Heart left ventricle (tissue), 16 donors: ENCODE measurements around the gene RPS24. TPM values are rescaled to one million over a fixed set of nuclear protein-coding genes. Genes with fewer than 3 reads are reported as not detected.
"Not testable (repeated sequence)": the region's sequence is repeated elsewhere in the genome, so short reads cannot be mapped to it uniquely, and the experiment has no call there.

Experiments used
- ATAC-seq, 4 donors: fragments of 200-7000 bp; cut with Tn5 transposase; one replicate each; pipeline ENCODE4 v1.9.1; 2020 to 2022; ENCODE audit warnings: moderate library complexity in 4 of 4, mild to moderate bottlenecking in 3 of 4, moderate number of reproducible peaks in 1 of 4
- DNase-seq, 5 donors: peaks; one replicate each; pipeline ENCODE4 v3.0.0-alpha.2; 2020
- H3K27ac ChIP-seq, 12 donors: fragments of 200-600 bp; sonication (generic) in 4 of 12; one replicate each; pipeline versions ENCODE4 v1.5.0 to v1.8.0; 2016 to 2022; ENCODE audit warnings: mild to moderate bottlenecking in 2 of 12
- H3K27me3 ChIP-seq, 9 donors: fragments of 200-600 bp; sonication (generic) in 2 of 9; one replicate each; pipeline versions ENCODE4 v1.5.1 to v1.8.0; 2016 to 2022; ENCODE audit warnings: mild to moderate bottlenecking in 3 of 9
- H3K36me3 ChIP-seq, 9 donors: fragments of 200-600 bp; sonication (generic) in 2 of 9; one replicate each; pipeline versions ENCODE4 v1.5.0 to v1.8.0; 2018 to 2022; ENCODE audit warnings: mild to moderate bottlenecking in 2 of 9
- H3K4me1 ChIP-seq, 12 donors: fragments of 200-600 bp; sonication (generic) in 4 of 12; one replicate each; pipeline versions ENCODE4 v1.5.0 to v1.8.0; 2016 to 2022; ENCODE audit warnings: mild to moderate bottlenecking in 3 of 12
- H3K4me3 ChIP-seq, 12 donors: fragments of 200-600 bp; sonication (generic) in 4 of 12; one replicate each; pipeline versions ENCODE4 v1.5.0 to v1.8.0; 2017 to 2022; ENCODE audit warnings: mild to moderate bottlenecking in 9 of 12, moderate library complexity in 4 of 12
- H3K9me3 ChIP-seq, 12 donors: fragments of 200-600 bp; sonication (generic) in 4 of 12; one replicate each; pipeline versions ENCODE4 v1.5.0 to v1.8.0; 2016 to 2022; ENCODE audit warnings: mild to moderate bottlenecking in 1 of 12
- POLR2A ChIP-seq, 2 donors: fragments of 450-650 bp; IDR thresholded peaks; one replicate each; pipeline ENCODE4 v1.6.1; 2017; ENCODE audit warnings: antibody characterized with exemption in 2 of 2, mild to moderate bottlenecking in 2 of 2, moderate library complexity in 2 of 2
- WGBS, 4 donors: extraction: QIAGEN DNeasy Blood & Tissue Kit in 2 of 4; methylation state at CpG; one replicate each; pipeline versions ENCODE4 v1.1.5 to v1.1.7; 2013 to 2018; 5-methylcytosine and 5-hydroxymethylcytosine counted together
- intact Hi-C, 10 donors: fragments of 100-400 bp; cut with DNase I; formaldehyde crosslinking; loops; one replicate each; pipeline versions ENCODE4 v1.11.1 to v1.14.2; 2022
- polyA plus RNA-seq, 2 donors: library from polyadenylated mRNA; stranded (reverse); fragments of 200-250 nt; gene quantifications; one replicate each; pipeline ENCODE4 v1.2.3, GENCODE V29; 2013
- total RNA-seq, 9 donors: library from RNA; depleted of rRNA in 2 of 9; stranded (reverse); fragments of >200 nt in 2 of 9; fragmentation: NEBNext Ultra II Directional in 3 of 9; extraction: Animal tissue kit (Norgen Biotek cat#: 25700) in 3 of 9; gene quantifications; one replicate each; pipeline versions ENCODE4 v1.1.0 to v1.2.4, GENCODE V29; 2016 to 2023
- TF ChIP-seq, protein P1 (sequence below), 12 donors: fragments of 200-600 bp; sonication (generic) in 4 of 12; IDR thresholded peaks; one replicate each; pipeline versions ENCODE4 v1.5.0 to v1.8.0; 2018 to 2022; ENCODE audit warnings: antibody characterized with exemption in 12 of 12, mild to moderate bottlenecking in 5 of 12
- donor health status: ischemic (EF 13 %, LVEDD 7.1; RV severe dilation, severe dysfunction).
- donor health status: healthy with polysubstance abuse.
- donor health status: DM: no; HTN: yes; CAD: no.
- donor health status: DM: no; HTN: no; CAD: no.
- donor health status: ischemic (EF 25% LVEDD 6.9; RV normal size, moderate dysfunction).
- donor health status: ischemic (EF 25% LVEDD 5.7; RV mildly dilated, moderate dysfunction).
- donor health status: healthy.
- donor health status: DM: yes; HTN: yes; CAD: no.
- donor health status: ischemic (EF 35%, LVEDD 5.7; RV mildly dilated, moderate dysfunction).
- donor health status: nonischemic (EF 11% LVEDD 7.7; RV severe dilation, severe dysfunction).
- donor health status: DM: yes; HTN: yes; CAD: no.
- donor health status: PGD.
- donor health status: ischemic (EF 29% LVEDD 5.4; RV normal size, mild dysfunction).
- donor health status: nonischemic (EF 23%, LVEDD 6.1; RV moderate dilation, normal function).

The RPS24 gene
- total and polyA plus RNA-seq, 11 donors: 683 to 3,748 (median 919) TPM

DNA sequence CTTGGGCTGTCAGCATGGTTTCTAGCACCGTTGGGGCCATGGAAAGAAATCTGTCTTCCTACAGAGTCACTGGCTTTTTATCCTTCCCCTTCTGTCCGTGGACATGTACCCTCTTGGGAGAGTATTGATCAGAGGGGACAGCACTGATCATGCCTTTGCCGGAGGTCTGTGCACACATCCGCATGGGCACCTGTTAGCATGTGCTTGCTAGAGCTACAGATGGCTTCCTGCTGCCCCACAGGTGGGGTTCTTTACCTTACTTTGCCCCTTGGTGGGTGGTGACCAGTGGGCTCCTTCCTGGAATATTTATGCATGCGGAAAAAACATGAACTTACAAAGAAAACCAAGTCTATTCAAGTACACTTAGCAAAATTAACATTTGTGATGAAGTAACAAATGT is 24.9 kb downstream of the RPS24 start:
- ATAC-seq: no peak
- intact Hi-C loops: no loop called here
- Histone ChIP-seq H3K4me1 (peaks cover 0 to 3% (median 0%) of the 10 kb centered on the region in 12 donors), H3K36me3 (no peaks in the 10 kb centered on the region), H3K27me3 (no peaks in the 10 kb centered on the region), H3K9me3 (no peaks in the 10 kb centered on the region), H3K27ac (no peak overlapping the region), H3K4me3 (no peak overlapping the region)
- 67 to 81% (median 76%) methylated on average over 5 of the region's 5 CpGs for WGBS, 4 donors
- no peak for DNase-seq
- no peak for TF ChIP-seq POLR2A (IDR thresholded peaks at IDR 0.05)
- TF ChIP-seq, protein P1, sequence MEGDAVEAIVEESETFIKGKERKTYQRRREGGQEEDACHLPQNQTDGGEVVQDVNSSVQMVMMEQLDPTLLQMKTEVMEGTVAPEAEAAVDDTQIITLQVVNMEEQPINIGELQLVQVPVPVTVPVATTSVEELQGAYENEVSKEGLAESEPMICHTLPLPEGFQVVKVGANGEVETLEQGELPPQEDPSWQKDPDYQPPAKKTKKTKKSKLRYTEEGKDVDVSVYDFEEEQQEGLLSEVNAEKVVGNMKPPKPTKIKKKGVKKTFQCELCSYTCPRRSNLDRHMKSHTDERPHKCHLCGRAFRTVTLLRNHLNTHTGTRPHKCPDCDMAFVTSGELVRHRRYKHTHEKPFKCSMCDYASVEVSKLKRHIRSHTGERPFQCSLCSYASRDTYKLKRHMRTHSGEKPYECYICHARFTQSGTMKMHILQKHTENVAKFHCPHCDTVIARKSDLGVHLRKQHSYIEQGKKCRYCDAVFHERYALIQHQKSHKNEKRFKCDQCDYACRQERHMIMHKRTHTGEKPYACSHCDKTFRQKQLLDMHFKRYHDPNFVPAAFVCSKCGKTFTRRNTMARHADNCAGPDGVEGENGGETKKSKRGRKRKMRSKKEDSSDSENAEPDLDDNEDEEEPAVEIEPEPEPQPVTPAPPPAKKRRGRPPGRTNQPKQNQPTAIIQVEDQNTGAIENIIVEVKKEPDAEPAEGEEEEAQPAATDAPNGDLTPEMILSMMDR (IDR thresholded peaks at IDR 0.05): no peak

DNA sequence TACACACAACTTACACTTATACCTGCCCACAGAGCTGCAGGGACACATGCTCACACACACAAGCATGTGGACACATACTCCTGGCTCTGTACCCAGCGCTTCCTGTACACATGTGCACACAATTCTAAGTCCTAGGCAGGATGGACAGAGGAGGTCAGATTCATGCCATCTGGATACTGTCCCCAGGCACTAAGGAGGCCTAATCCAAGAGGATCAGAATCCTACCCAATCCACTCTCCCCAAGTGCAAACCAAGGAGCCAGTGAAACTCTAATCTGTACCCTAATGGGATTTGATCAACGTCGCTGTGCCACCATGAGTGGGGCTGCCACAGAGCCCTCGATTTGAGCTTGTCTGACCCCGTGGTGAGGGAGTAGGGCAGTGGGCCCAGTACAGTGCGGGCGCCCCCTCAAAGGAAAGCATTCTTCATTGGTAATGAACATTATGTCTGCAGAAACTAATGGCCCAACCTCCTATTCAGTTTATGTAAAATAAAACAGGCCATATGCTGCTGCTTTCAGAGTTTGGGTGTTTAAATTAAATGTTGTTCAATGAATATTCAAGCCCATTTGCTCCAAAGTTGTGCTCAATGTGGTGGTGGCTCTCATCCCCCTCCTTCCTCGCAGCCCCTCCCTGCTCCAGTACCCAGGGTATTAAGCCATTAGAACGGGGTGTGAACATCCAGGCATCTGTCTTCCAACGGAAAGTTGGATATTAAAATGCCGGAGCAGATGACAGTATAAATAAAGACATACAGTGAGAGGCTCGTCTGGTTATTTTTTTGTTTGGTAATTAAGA is 26.4 kb downstream of the RPS24 start:
- H3K27ac ChIP-seq: no peak overlapping the region
- no peaks in the 10 kb centered on the region for H3K27me3 ChIP-seq
- intact Hi-C loops: loop anchor here in 1 of 10 donors (10.0 kb wide), 1 partner anchor 215 kb away; no protein-coding TSS in a partner anchor
- 86 to 90% (median 88%) methylated on average over 12 of the region's 12 CpGs for WGBS, 4 donors
- no peaks in the 10 kb centered on the region for H3K36me3 ChIP-seq
- DNase-seq (no peak), ATAC-seq (no peak)
- TF ChIP-seq POLR2A (IDR thresholded peaks at IDR 0.05): no peak
- TF ChIP-seq, protein P1 (IDR thresholded peaks at IDR 0.05): no peak
- H3K4me3 ChIP-seq: no peak overlapping the region
- H3K9me3 ChIP-seq: no peaks in the 10 kb centered on the region
- no peaks in the 10 kb centered on the region for H3K4me1 ChIP-seq

DNA sequence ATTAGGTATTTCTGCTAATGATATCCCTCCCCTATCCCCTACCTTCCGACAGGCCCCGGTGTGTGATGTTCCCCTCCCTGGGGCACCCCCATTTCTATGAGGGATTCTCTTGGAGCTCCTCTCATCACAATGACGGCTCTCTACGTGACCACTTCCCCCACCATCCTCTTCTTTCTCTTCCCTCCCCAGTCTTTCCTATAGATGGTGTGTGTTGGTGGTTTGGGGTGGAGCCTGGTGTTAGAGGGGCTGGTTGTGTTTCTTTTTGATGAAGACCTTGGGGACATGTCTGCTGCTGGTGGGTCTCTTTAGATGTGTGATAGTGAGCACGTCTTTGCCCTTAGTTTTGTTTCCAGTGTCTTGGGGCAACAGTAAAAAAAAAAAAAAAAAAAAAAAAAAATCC is 28.6 kb downstream of the RPS24 start:
- no peaks in the 10 kb centered on the region for H3K4me1 ChIP-seq
- no peaks in the 10 kb centered on the region for H3K36me3 ChIP-seq
- intact Hi-C loops: loop anchor here in 1 of 10 donors (10.0 kb wide), 1 partner anchor 213 kb away; no protein-coding TSS in a partner anchor
- WGBS, 4 donors: 67 to 92% (median 82%) methylated on average over 5 of the region's 5 CpGs
- no peak for ATAC-seq
- no peak overlapping the region for H3K27ac ChIP-seq
- DNase-seq: no peak
- no peaks in the 10 kb centered on the region for H3K27me3 ChIP-seq
- H3K4me3 ChIP-seq: no peak overlapping the region
- no peaks in the 10 kb centered on the region for H3K9me3 ChIP-seq
- TF ChIP-seq, protein P1 (IDR thresholded peaks at IDR 0.05): no peak
- no peak for TF ChIP-seq POLR2A (IDR thresholded peaks at IDR 0.05)

DNA sequence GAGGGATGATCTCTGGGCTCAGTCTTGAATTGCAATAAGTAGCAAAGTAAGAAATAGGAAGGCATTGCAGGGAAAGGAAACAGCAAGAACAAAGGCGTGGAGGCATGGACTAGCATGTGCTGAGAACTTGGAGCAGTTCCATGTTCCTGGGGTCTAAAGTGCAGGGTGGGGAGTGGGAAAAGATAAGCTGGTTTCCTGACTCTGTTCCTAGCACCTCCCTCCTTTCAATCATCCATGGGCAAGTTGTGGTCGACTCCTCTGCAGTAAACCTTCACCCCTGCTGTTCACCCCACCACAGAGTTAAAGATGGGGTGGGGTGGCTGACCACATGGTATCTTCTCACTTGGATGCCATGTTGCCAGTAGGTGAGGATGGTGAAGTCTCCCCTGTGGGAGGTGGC is 29.6 kb downstream of the RPS24 start:
- no peak for DNase-seq
- Histone ChIP-seq H3K36me3 (no peaks in the 10 kb centered on the region), H3K27me3 (no peaks in the 10 kb centered on the region), H3K9me3 (no peaks in the 10 kb centered on the region), H3K27ac (no peak overlapping the region), H3K4me3 (no peak overlapping the region), H3K4me1 (no peaks in the 10 kb centered on the region)
- 63 to 78% (median 71%) methylated on average over 2 of the region's 2 CpGs for WGBS, 4 donors
- no peak for TF ChIP-seq POLR2A (IDR thresholded peaks at IDR 0.05)
- TF ChIP-seq, protein P1 (IDR thresholded peaks at IDR 0.05): no peak
- intact Hi-C loops: loop anchor here in 1 of 10 donors (10.0 kb wide), 1 partner anchor 212 kb away; no protein-coding TSS in a partner anchor
- no peak for ATAC-seq

GRCh38 chr10:78064919-78065318 is 31.3 kb downstream of the RPS24 start:
- H3K27me3 ChIP-seq, H3K27ac ChIP-seq, H3K4me1 ChIP-seq, H3K36me3 ChIP-seq, DNase-seq, ATAC-seq, H3K9me3 ChIP-seq, H3K4me3 ChIP-seq: not testable (repeated sequence)
- intact Hi-C loops: loop anchor here in 1 of 10 donors (10.0 kb wide), 1 partner anchor 210 kb away; no protein-coding TSS in a partner anchor
- WGBS, 4 donors: 80% methylated on average over 1 of the region's 2 CpGs; no CpG with 5 or more reads in 2 of the 4 donors
